Stimulated activated CD4-positive, alpha-beta T cell treated with anti-CD3 and anti-CD28 coated beads, Interleukin-1b, Interleukin-23, amount 100 ng/mL, for 24 hours (primary cell): Measurements from ENCODE around the gene CELF1.

Source experiments
- DNase-seq, 4 experiments: peaks; one replicate each; pipeline ENCODE4 v3.0.0-alpha.2; 2020; ENCODE audit warnings: low read depth in 4 of 4, low spot score in 1 of 4

Gene CELF1

GRCh38 chr11:47451436-47451835 lies 101.5 kb downstream of the CELF1 start:
- DNase-seq = no peak

GRCh38 chr11:47449541-47449940 lies 103.4 kb downstream of the CELF1 start:
- no peak for DNase-seq

GRCh38 chr11:47448566-47449427 lies 104.1 kb downstream of the CELF1 start, which contains the start of gene RAPSN:
TSS of gene RAPSN (minus strand) at chr11:47449136. CDS start at chr11:47448964, 172 bp downstream.
- DNase-seq = no peak

- no peak for DNase-seq
Observed at GRCh38 chr11:47447906-47448305, 105.0 kb downstream of the CELF1 start.

GRCh38 chr11:47446833-47447232 lies 106.1 kb downstream of the CELF1 start:
- DNase-seq = no peak

GRCh38 chr11:47445840-47446239 lies 107.1 kb downstream of the CELF1 start:
- no peak for DNase-seq

- no peak for DNase-seq
Observed at GRCh38 chr11:47443817-47444216, 109.1 kb downstream of the CELF1 start.

- DNase-seq = no peak
Observed at GRCh38 chr11:47443028-47443700, 109.8 kb downstream of the CELF1 start.

GRCh38 chr11:47442514-47442913 lies 110.4 kb downstream of the CELF1 start:
- no peak for DNase-seq

- DNase-seq = no peak
Observed at GRCh38 chr11:47441421-47441820, 111.5 kb downstream of the CELF1 start.

GRCh38 chr11:47440054-47440476 lies 112.9 kb downstream of the CELF1 start:
- no peak for DNase-seq

- no peak for DNase-seq
Observed at GRCh38 chr11:47438721-47439120, 114.2 kb downstream of the CELF1 start.

GRCh38 chr11:47437746-47438418 lies 115.0 kb downstream of the CELF1 start:
- no peak for DNase-seq

GRCh38 chr11:47437218-47437745 lies 115.7 kb downstream of the CELF1 start:
- DNase-seq = no peak

GRCh38 chr11:47436726-47437125 lies 116.2 kb downstream of the CELF1 start:
- DNase-seq = no peak

- no peak for DNase-seq
Observed at GRCh38 chr11:47435687-47436086, 117.2 kb downstream of the CELF1 start.

- DNase-seq = no peak
Observed at GRCh38 chr11:47434011-47434786, 118.7 kb downstream of the CELF1 start.

- no peak for DNase-seq
Observed at GRCh38 chr11:47433157-47433556, 119.8 kb downstream of the CELF1 start.

GRCh38 chr11:47431356-47432083 lies 121.4 kb downstream of the CELF1 start:
- no peak for DNase-seq

GRCh38 chr11:47430524-47430923 lies 122.4 kb downstream of the CELF1 start:
- no peak for DNase-seq
